ENCODE measurements around the gene RAD51B. TPM values are rescaled to one million over a fixed set of nuclear protein-coding genes. Genes with fewer than 3 reads are reported as not detected.
A peak's percentile ranks its signal among the peaks of the same experiment; 100 is the strongest.

Gene RAD51B
- total RNA-seq, 4 donors from 2014 or later: 14.0 to 16.4 (median 14.8) TPM

DNA sequence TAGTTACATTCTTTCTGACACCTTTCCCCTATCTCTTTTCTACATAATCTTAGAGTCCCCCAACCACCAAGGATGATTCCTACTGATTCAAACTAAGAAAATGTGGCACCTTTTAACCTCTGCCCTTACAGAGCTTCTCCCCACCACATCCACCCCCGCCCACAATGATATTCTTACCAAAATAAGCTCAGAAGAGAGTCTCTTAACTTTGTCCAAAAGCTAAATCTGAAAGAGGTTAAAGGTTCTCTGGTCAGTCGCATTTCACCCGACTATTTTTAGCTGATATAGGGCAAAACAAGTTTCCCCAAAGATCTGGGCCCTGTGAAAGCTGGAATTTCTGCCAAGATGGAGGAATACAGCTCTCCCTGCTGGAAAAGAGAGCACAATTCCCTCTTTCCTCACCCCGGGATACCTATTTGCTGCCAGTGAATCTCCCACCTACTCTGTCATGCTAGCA is 844.7 kb downstream of the RAD51B start:
- no peaks in the 10 kb centered on the region for H3K27me3 ChIP-seq
- TF ChIP-seq POLR2A (IDR thresholded peaks at IDR 0.05) (no peak), CTCF (IDR thresholded peaks at IDR 0.05) (no peak)
- no peak overlapping the region for H3K4me3 ChIP-seq (replicated peaks in 1 of 3)
- no peak for DNase-seq
- 73 to 78% methylated on average over 4 of the region's 4 CpGs for WGBS, 2 donors
- H3K4me1 ChIP-seq: peaks cover 0 to 21% of the 10 kb centered on the region in 2 donors
- no peaks in the 10 kb centered on the region for H3K9me3 ChIP-seq
- intact Hi-C loops (cut with DNase I): no loop called here
- no peaks in the 10 kb centered on the region for H3K36me3 ChIP-seq
- H3K27ac ChIP-seq: peak overlapping the region in 1 of 3 donors; percentile 40

- Histone ChIP-seq H3K4me1 (peaks cover 0 to 23% of the 10 kb centered on the region in 2 donors), H3K27me3 (no peaks in the 10 kb centered on the region), H3K4me3 (replicated peaks in 1 of 3) (no peak overlapping the region), H3K36me3 (no peaks in the 10 kb centered on the region), H3K27ac (peak overlapping the region in 2 of 3 donors; percentile 11 to 40), H3K9me3 (no peaks in the 10 kb centered on the region)
- no peak for DNase-seq
- TF ChIP-seq POLR2A (IDR thresholded peaks at IDR 0.05) (no peak), CTCF (IDR thresholded peaks at IDR 0.05) (no peak)
- intact Hi-C loops (cut with DNase I): no loop called here
- WGBS, 2 donors: 76 to 85% methylated on average over 4 of the region's 4 CpGs
Measured at GRCh38 chr14:68665131-68665530, 845.6 kb downstream of the RAD51B start.

- Histone ChIP-seq H3K4me3 (replicated peaks in 1 of 3) (no peak overlapping the region), H3K4me1 (peaks cover 0 to 30% of the 10 kb centered on the region in 2 donors), H3K27ac (peak overlapping the region in 2 of 3 donors; percentile 7 to 11), H3K36me3 (no peaks in the 10 kb centered on the region), H3K27me3 (no peaks in the 10 kb centered on the region), H3K9me3 (no peaks in the 10 kb centered on the region)
- intact Hi-C loops (cut with DNase I): no loop called here
- TF ChIP-seq CTCF (IDR thresholded peaks at IDR 0.05) (no peak), POLR2A (IDR thresholded peaks at IDR 0.05) (no peak)
- DNase-seq: no peak
Measured at GRCh38 chr14:68665792-68666204, 846.2 kb downstream of the RAD51B start.

DNA sequence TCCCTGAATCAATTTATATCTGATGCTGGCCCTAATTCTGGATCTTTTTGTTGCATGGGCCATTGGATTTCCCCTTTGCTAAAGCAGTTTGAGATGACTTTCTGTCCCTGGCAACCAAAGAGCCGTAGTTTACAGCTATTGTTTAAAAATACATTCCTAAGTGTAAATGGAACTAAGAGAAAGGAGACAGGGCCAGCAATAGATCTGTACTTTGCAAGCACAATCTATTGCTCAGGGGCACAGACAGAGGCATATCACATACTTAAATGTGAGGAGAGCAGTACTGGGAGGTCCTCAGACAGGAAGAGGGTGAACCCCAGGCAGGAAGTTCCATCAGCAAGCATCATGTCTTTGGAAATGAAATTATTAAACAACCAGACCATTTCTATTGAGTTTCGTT is 846.7 kb downstream of the RAD51B start:
- H3K36me3 ChIP-seq: no peaks in the 10 kb centered on the region
- peaks cover 0 to 34% of the 10 kb centered on the region in 2 donors for H3K4me1 ChIP-seq
- no peaks in the 10 kb centered on the region for H3K9me3 ChIP-seq
- TF ChIP-seq CTCF (IDR thresholded peaks at IDR 0.05): no peak
- no peak for TF ChIP-seq POLR2A (IDR thresholded peaks at IDR 0.05)
- intact Hi-C loops (cut with DNase I): no loop called here
- H3K27me3 ChIP-seq: no peaks in the 10 kb centered on the region
- H3K4me3 ChIP-seq (replicated peaks in 1 of 3): no peak overlapping the region
- no peak for DNase-seq
- peak overlapping the region in 2 of 3 donors; percentile 7 to 11 for H3K27ac ChIP-seq
- WGBS, 2 donors: 61 to 68% methylated on average over 2 of the region's 2 CpGs

- H3K27me3 ChIP-seq: no peaks in the 10 kb centered on the region
- WGBS, 2 donors: 95 to 97% methylated on average over 5 of the region's 5 CpGs
- intact Hi-C loops (cut with DNase I): no loop called here
Measured at GRCh38 chr14:68666899-68667298, 847.3 kb downstream of the RAD51B start.

More at GRCh38 chr14:68666899-68667298, 847.3 kb downstream of the RAD51B start:
- Histone ChIP-seq H3K4me3 (replicated peaks in 1 of 3) (no peak overlapping the region), H3K27ac (no peak overlapping the region), H3K4me1 (peaks cover 0 to 41% of the 10 kb centered on the region in 2 donors), H3K36me3 (no peaks in the 10 kb centered on the region), H3K9me3 (no peaks in the 10 kb centered on the region)
- no peak for DNase-seq
- no peak for TF ChIP-seq POLR2A (IDR thresholded peaks at IDR 0.05)
- TF ChIP-seq CTCF (IDR thresholded peaks at IDR 0.05): no peak

Data from thyroid gland (tissue), 4 donors.